Fibroblast of villous mesenchyme (primary cell): Measurements from ENCODE around the gene SUSD3. TPM values are rescaled to one million over a fixed set of nuclear protein-coding genes. Genes with fewer than 3 reads are reported as not detected.

Source experiments
- DNase-seq: peaks from one replicate; pipeline ENCODE4 v3.0.0-alpha.2; 2010; ENCODE audit warnings: low read depth
- H3K4me3 ChIP-seq: 2 replicates; pipeline ENCODE4 v1.5.1; 2011; ENCODE audit warnings: low read depth, mild to moderate bottlenecking, low read length
- total RNA-seq: library from RNA; depleted of rRNA; stranded (reverse); fragments of >200 nt; gene quantifications from 2 replicates; pipeline ENCODE4 v1.2.3, GENCODE V29; 2012
- TF ChIP-seq, protein P1 (sequence below): IDR thresholded peaks from 2 replicates; pipeline ENCODE4 v1.5.1; 2012; ENCODE audit warnings: low read depth, mild to moderate bottlenecking, low read length; ENCODE audit not compliant: insufficient read depth

SUSD3 gene
- total RNA-seq, 1 donor: 12.1 TPM

DNA sequence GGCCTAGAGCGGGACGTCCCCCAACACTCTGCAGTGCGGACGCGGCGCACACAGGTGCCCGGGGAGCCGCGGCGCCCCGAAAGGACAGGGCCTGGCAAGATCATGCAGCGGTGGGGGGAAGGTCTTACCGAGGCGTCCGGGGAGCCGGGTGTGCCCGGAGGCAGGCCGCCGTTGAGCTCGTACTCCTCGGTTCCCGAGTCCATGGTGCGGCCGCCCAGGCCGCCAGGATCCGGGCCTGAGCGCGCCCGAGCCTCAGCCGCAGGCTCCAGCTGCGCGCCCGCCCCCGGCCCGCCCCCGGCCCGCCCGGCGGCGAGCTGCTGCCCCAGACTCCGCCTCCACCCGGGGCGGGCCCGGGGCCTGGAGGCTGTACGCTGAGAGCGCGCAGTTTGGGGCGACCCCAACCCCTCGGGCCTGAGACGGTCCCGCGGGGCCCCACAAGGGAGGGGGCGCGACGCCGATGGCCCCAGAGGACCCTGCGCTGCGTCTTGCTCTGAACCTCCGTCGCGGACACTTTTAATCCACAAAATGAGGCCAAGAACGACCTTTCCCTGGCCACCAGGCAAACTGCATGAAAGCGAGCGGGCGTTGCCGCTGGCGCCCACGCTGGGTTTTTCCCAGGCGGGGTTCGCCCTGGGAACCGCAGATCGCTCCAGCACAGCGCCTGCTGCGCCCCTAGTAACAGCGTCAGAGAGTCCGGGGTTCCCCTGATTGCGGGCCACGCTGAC, 75.7 kb downstream of the SUSD3 start, which contains the start of gene NINJ1:
Gene NINJ1, minus strand, starts transcription at position 237 of the 725 bp plus-strand sequence. Its CDS starts 34 bp downstream, at position 203.
- TF ChIP-seq, protein P1, sequence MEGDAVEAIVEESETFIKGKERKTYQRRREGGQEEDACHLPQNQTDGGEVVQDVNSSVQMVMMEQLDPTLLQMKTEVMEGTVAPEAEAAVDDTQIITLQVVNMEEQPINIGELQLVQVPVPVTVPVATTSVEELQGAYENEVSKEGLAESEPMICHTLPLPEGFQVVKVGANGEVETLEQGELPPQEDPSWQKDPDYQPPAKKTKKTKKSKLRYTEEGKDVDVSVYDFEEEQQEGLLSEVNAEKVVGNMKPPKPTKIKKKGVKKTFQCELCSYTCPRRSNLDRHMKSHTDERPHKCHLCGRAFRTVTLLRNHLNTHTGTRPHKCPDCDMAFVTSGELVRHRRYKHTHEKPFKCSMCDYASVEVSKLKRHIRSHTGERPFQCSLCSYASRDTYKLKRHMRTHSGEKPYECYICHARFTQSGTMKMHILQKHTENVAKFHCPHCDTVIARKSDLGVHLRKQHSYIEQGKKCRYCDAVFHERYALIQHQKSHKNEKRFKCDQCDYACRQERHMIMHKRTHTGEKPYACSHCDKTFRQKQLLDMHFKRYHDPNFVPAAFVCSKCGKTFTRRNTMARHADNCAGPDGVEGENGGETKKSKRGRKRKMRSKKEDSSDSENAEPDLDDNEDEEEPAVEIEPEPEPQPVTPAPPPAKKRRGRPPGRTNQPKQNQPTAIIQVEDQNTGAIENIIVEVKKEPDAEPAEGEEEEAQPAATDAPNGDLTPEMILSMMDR: no peak
- peak; percentile 71 for DNase-seq
- H3K4me3 ChIP-seq: peak within 1 kb of the TSS; percentile 78

Other genes with a start within 250 kb of the SUSD3 start
- gene ZNF484, start 180.7 kb upstream of the SUSD3 start, total RNA-seq: 12.6 and 15.1 TPM in 2 replicates
- gene FGD3, start 111.2 kb upstream of the SUSD3 start, total RNA-seq: under 0.01 TPM in 1 of 2 replicates, not detected in the other
- gene CARD19, start 37.5 kb downstream of the SUSD3 start, total RNA-seq: 35.8 and 45.1 TPM in 2 replicates
- 30.3 and 33.7 TPM in 2 replicates for gene NINJ1, start 75.5 kb downstream of the SUSD3 start, total RNA-seq
- not detected in 2 replicates for gene WNK2, start 125.4 kb downstream of the SUSD3 start, total RNA-seq